Neural crest cell (in vitro differentiated cells): ENCODE data around the gene TSC2. TPM values are rescaled to one million over a fixed set of nuclear protein-coding genes. Genes with fewer than 3 reads are reported as not detected.
"Not testable (repeated sequence)": the region's sequence is repeated elsewhere in the genome, so short reads cannot be mapped to it uniquely, and the experiment has no call there.

Experiments used
- DNase-seq: peaks from one replicate; pipeline ENCODE4 v3.0.0; 2021; ENCODE audit warnings: low read depth, mixed read lengths, low spot score
- H3K27ac Mint-ChIP-seq: one replicate; pipeline ENCODE4 v1.8.0; 2021; ENCODE audit warnings: mild to moderate bottlenecking, mixed read lengths; ENCODE audit not compliant: unreplicated experiment
- H3K27me3 Mint-ChIP-seq: 2 replicates; pipeline ENCODE4 v1.8.0; 2021; ENCODE audit warnings: low read depth, mild to moderate bottlenecking, mixed read lengths
- H3K36me3 Mint-ChIP-seq: 2 replicates; pipeline ENCODE4 v1.8.0; 2021; ENCODE audit warnings: low read depth, mild to moderate bottlenecking, mixed read lengths
- H3K4me1 Mint-ChIP-seq: 2 replicates; pipeline ENCODE4 v1.8.0; 2021; ENCODE audit warnings: mixed read lengths
- H3K4me3 Mint-ChIP-seq: one replicate; pipeline ENCODE4 v1.8.0; 2021; ENCODE audit warnings: mild to moderate bottlenecking, mixed read lengths
- H3K9me3 Mint-ChIP-seq: 2 replicates; pipeline ENCODE4 v1.8.0; 2021; ENCODE audit warnings: mixed read lengths
- CTCF ChIP-seq: fragments of 200-600 bp; sonication (generic); conservative IDR thresholded peaks from 2 replicates; pipeline ENCODE4 v1.5.0; 2021; ENCODE audit warnings: antibody characterized with exemption, mild to moderate bottlenecking
- total RNA-seq: library from RNA; stranded (reverse); gene quantifications from 2 replicates; pipeline ENCODE4 v1.2.1, GENCODE V29; 2021

The TSC2 gene
- total RNA-seq, 1 donor from 2014 or later: 175 TPM

DNA sequence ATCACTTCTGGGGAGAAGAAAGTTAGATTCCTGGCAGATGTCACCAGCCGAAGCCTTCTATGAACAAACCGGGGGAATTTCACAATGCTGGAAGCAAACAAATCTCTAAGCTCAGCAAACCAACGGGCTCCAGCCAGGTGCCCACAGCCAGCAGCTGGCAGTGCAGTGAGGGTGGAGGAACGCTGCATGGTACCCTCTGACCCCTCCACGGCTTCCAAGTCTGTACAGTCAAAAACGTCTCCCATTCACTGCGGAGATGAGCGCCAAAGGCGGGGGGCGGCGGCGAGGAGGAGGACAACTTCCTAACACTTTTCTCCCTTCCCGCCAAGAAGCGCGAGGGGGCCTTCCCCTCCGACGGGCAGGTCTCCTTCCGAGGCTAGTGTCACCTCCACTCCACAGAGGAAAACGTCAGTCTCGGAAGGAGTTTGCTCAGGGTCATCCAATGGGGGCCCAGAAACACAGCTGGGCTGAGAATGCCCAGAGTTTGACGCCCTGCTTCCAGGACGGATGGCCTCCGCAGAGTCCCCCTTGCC lies 39.1 kb upstream of the TSC2 start:
- Mint-ChIP-seq H3K27ac (peak overlapping the region; percentile 75), H3K27me3 (no peaks in the 10 kb centered on the region), H3K9me3 (no peaks in the 10 kb centered on the region), H3K36me3 (no peaks in the 10 kb centered on the region), H3K4me1 (peaks cover 25% of the 10 kb centered on the region), H3K4me3 (peak overlapping the region; percentile 88)
- TF ChIP-seq CTCF: no peak
- DNase-seq: no peak

GRCh38 chr16:2009164-2009711 lies 38.5 kb upstream of the TSC2 start:
- peaks cover 25% of the 10 kb centered on the region for H3K4me1 Mint-ChIP-seq
- no peak for TF ChIP-seq CTCF
- DNase-seq: no peak

GRCh38 chr16:2009791-2010510 lies 37.8 kb upstream of the TSC2 start, which contains the start of gene ZNF598:
ZNF598 (minus strand) TSS chr16:2009821.
- Mint-ChIP-seq H3K4me1 (peaks cover 25% of the 10 kb centered on the region), H3K27ac (peak within 1 kb of the TSS; percentile 89), H3K27me3 (no peaks in the 10 kb centered on the region), H3K9me3 (no peaks in the 10 kb centered on the region), H3K4me3 (peak within 1 kb of the TSS; percentile 95), H3K36me3 (no peaks in the 10 kb centered on the region)
- DNase-seq: peak; percentile 62
- peak; percentile 23 for TF ChIP-seq CTCF

More at GRCh38 chr16:2009164-2009711, 38.5 kb upstream of the TSC2 start:
- Mint-ChIP-seq H3K36me3 (no peaks in the 10 kb centered on the region), H3K4me3 (peak overlapping the region; percentile 88), H3K9me3 (no peaks in the 10 kb centered on the region), H3K27me3 (no peaks in the 10 kb centered on the region), H3K27ac (no peak overlapping the region)

DNA sequence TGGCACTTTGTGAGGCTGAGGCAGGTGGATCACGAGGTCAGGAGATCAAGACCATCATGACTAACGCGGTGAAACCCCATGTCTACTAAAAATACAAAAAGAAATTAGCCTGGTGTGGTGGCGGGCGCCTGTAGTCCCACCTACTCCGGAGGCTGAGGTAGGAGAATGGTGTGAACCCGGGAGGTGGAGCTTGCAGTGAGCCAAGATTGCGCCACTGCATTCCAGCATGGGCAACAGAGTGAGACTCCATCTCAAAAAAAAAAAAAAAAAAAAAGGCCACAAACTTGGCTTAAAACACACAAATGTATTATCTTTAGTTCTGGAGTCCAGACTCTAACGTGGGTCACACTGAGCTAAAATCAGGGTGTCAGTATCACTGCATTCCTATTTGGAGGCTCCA lies 36.1 kb upstream of the TSC2 start:
- H3K4me3 Mint-ChIP-seq, H3K27ac Mint-ChIP-seq, DNase-seq, H3K36me3 Mint-ChIP-seq, H3K27me3 Mint-ChIP-seq, H3K9me3 Mint-ChIP-seq: not testable (repeated sequence)
- peaks cover 21% of the 10 kb centered on the region for H3K4me1 Mint-ChIP-seq

- no peaks in the 10 kb centered on the region for H3K9me3 Mint-ChIP-seq
- peak overlapping the region; percentile 59 for H3K4me3 Mint-ChIP-seq
- H3K36me3 Mint-ChIP-seq: no peaks in the 10 kb centered on the region
- H3K4me1 Mint-ChIP-seq: peaks cover 11% of the 10 kb centered on the region
- H3K27me3 Mint-ChIP-seq: peaks cover 11% of the 10 kb centered on the region
- no peak for DNase-seq
- no peak overlapping the region for H3K27ac Mint-ChIP-seq
- TF ChIP-seq CTCF: no peak
Measured at GRCh38 chr16:2013527-2013926, 34.3 kb upstream of the TSC2 start.
